GM12864 (cell line): ENCODE measurements around the gene SYNGR2.

Source experiments
- DNase-seq: peaks from one replicate; pipeline ENCODE4 v3.0.0-alpha.2; 2011; ENCODE audit warnings: low read depth
- H3K4me3 ChIP-seq: 2 replicates; pipeline ENCODE4 v1.5.1; 2011; ENCODE audit warnings: mild to moderate bottlenecking, low read depth, low read length, control low read depth
- CTCF ChIP-seq: IDR thresholded peaks from 2 replicates; pipeline ENCODE4 v1.5.1; 2011; ENCODE audit warnings: low read depth, mild to moderate bottlenecking, moderate library complexity, low read length, control low read depth, inconsistent platforms; ENCODE audit errors: missing control alignments

SYNGR2 gene

GRCh38 chr17:78197147-78197832 lies 28.9 kb downstream of the SYNGR2 start:
- no peak for TF ChIP-seq CTCF
- no peak for DNase-seq

GRCh38 chr17:78200451-78200850 lies 32.1 kb downstream of the SYNGR2 start:
- TF ChIP-seq CTCF, result no peak
- no peak overlapping the region for H3K4me3 ChIP-seq
- DNase-seq, result no peak

More at GRCh38 chr17:78197147-78197832, 28.9 kb downstream of the SYNGR2 start:
- H3K4me3 ChIP-seq, result no peak overlapping the region

GRCh38 chr17:78202666-78203065 lies 34.3 kb downstream of the SYNGR2 start:
- DNase-seq, result no peak
- TF ChIP-seq CTCF, result no peak
- no peak overlapping the region for H3K4me3 ChIP-seq

GRCh38 chr17:78204387-78205123 lies 36.2 kb downstream of the SYNGR2 start:
- no peak overlapping the region for H3K4me3 ChIP-seq
- DNase-seq, result no peak
- no peak for TF ChIP-seq CTCF

GRCh38 chr17:78205124-78205775 lies 36.9 kb downstream of the SYNGR2 start:
- DNase-seq, result no peak

GRCh38 chr17:78206298-78206697 lies 37.9 kb downstream of the SYNGR2 start:
- no peak for DNase-seq
- no peak for TF ChIP-seq CTCF
- H3K4me3 ChIP-seq, result no peak overlapping the region

More at GRCh38 chr17:78205124-78205775, 36.9 kb downstream of the SYNGR2 start:
- TF ChIP-seq CTCF, result no peak
- no peak overlapping the region for H3K4me3 ChIP-seq
